Measurements from ENCODE around the gene ATG16L1.
"Not testable (repeated sequence)": the region's sequence is repeated elsewhere in the genome, so short reads cannot be mapped to it uniquely, and the experiment has no call there.

Gene ATG16L1

GRCh38 chr2:233297076-233297475 lies 45.6 kb downstream of the ATG16L1 start:
- no peak for DNase-seq

GRCh38 chr2:233300401-233300800 lies 48.9 kb downstream of the ATG16L1 start:
- no peak for DNase-seq

- no peak for DNase-seq
Measured at GRCh38 chr2:233301248-233301647, 49.8 kb downstream of the ATG16L1 start.

GRCh38 chr2:233301811-233302210 lies 50.3 kb downstream of the ATG16L1 start:
- DNase-seq = no peak

GRCh38 chr2:233303252-233303651 lies 51.8 kb downstream of the ATG16L1 start:
- no peak for DNase-seq

- DNase-seq = no peak
Measured at GRCh38 chr2:233307565-233307964, 56.1 kb downstream of the ATG16L1 start, which contains the start of gene SAG. SAG (plus strand) TSS chr2:233307816; CDS start chr2:233309190, 1,374 bp downstream.

GRCh38 chr2:233311241-233311926 lies 59.9 kb downstream of the ATG16L1 start:
- DNase-seq = no peak

GRCh38 chr2:233312874-233313273 lies 61.4 kb downstream of the ATG16L1 start:
- no peak for DNase-seq

- DNase-seq = no peak
Measured at GRCh38 chr2:233314180-233314925, 62.9 kb downstream of the ATG16L1 start.

GRCh38 chr2:233317196-233317943 lies 65.9 kb downstream of the ATG16L1 start:
- DNase-seq = no peak

GRCh38 chr2:233319256-233319655 lies 67.8 kb downstream of the ATG16L1 start:
- DNase-seq = no peak

- DNase-seq = no peak
Measured at GRCh38 chr2:233320470-233320869, 69.0 kb downstream of the ATG16L1 start.

GRCh38 chr2:233321166-233321565 lies 69.7 kb downstream of the ATG16L1 start:
- DNase-seq = no peak

GRCh38 chr2:233323851-233324250 lies 72.4 kb downstream of the ATG16L1 start:
- DNase-seq = no peak

- no peak for DNase-seq
Measured at GRCh38 chr2:233325256-233325655, 73.8 kb downstream of the ATG16L1 start.

- no peak for DNase-seq
Measured at GRCh38 chr2:233325814-233326213, 74.3 kb downstream of the ATG16L1 start.

GRCh38 chr2:233326500-233326899 lies 75.0 kb downstream of the ATG16L1 start:
- DNase-seq = no peak

GRCh38 chr2:233328922-233329321 lies 77.4 kb downstream of the ATG16L1 start:
- DNase-seq = no peak

- no peak for DNase-seq
Measured at GRCh38 chr2:233329489-233330135, 78.1 kb downstream of the ATG16L1 start.

GRCh38 chr2:233331536-233331935 lies 80.1 kb downstream of the ATG16L1 start:
- DNase-seq = peak; percentile 43

GRCh38 chr2:233332125-233332524 lies 80.7 kb downstream of the ATG16L1 start:
- DNase-seq = no peak

GRCh38 chr2:233334915-233335314 lies 83.4 kb downstream of the ATG16L1 start:
- no peak for DNase-seq

- not testable (repeated sequence) for DNase-seq
Measured at GRCh38 chr2:233336091-233336490, 84.6 kb downstream of the ATG16L1 start.

Data from effector CD8-positive, alpha-beta T cell (primary cell).